PFSK-1 (cell line): Measurements from ENCODE around the gene PEG3.

Experiments
- POLR2AphosphoS5 ChIP-seq: IDR thresholded peaks from 2 replicates; pipeline ENCODE4 v1.6.1; 2012; ENCODE audit warnings: low read depth, mild to moderate bottlenecking, control low read depth, low read length, moderate library complexity
- REST ChIP-seq, 2 experiments: IDR thresholded peaks; 2 replicates each; pipeline versions ENCODE4 v1.6.1 to v1.8.0; 2011 to 2012; ENCODE audit warnings: low read depth in 2 of 2, low read length in 2 of 2, control low read depth in 1 of 2, inconsistent platforms in 1 of 2, mild to moderate bottlenecking in 1 of 2, moderate library complexity in 1 of 2; ENCODE audit not compliant: insufficient read depth in 1 of 2
- SIN3A ChIP-seq: IDR thresholded peaks from 2 replicates; pipeline ENCODE4 v1.6.1; 2012; ENCODE audit warnings: mild to moderate bottlenecking, low read length, moderate library complexity, borderline replicate concordance; ENCODE audit not compliant: insufficient read depth
- TAF1 ChIP-seq: IDR thresholded peaks from 2 replicates; pipeline ENCODE4 v1.6.1; 2012; ENCODE audit warnings: low read length, control low read depth, borderline replicate concordance; ENCODE audit not compliant: insufficient read depth

GRCh38 chr19:56869886-56870285, 29.4 kb upstream of the PEG3 start:
- TF ChIP-seq TAF1: no peak
- TF ChIP-seq POLR2AphosphoS5: no peak
- no peak for TF ChIP-seq REST (IDR thresholded peaks at IDR 0.05; ENCODE audit: insufficient read depth in 1 of 2, low read depth in 2 of 2, low read length in 2 of 2)
- no peak for TF ChIP-seq SIN3A
